GM06990 (cell line): ENCODE data around the gene LCP2.

Experiments used
- DNase-seq: peaks from one replicate; pipeline ENCODE4 v3.0.0-alpha.2; 2011; ENCODE audit not compliant: insufficient read length; ENCODE audit errors: extremely low read depth
- H3K27me3 ChIP-seq: replicated peaks from 2 replicates; pipeline ENCODE4 v1.6.0; 2011; ENCODE audit warnings: low read length; ENCODE audit not compliant: control insufficient read depth, insufficient read depth
- H3K36me3 ChIP-seq: 2 replicates; pipeline ENCODE4 v1.5.1; 2011; ENCODE audit warnings: low read length; ENCODE audit not compliant: control insufficient read depth, insufficient read depth
- H3K4me3 ChIP-seq: replicated peaks from 2 replicates; pipeline ENCODE4 v1.5.1; 2011; ENCODE audit warnings: low read depth, mild to moderate bottlenecking, control low read depth, low read length
- TF ChIP-seq, protein P1 (sequence below): IDR thresholded peaks from 2 replicates; pipeline ENCODE4 v1.5.1; 2011; ENCODE audit warnings: low read length, control low read depth, mild to moderate bottlenecking, inconsistent platforms; ENCODE audit not compliant: insufficient read depth, poor library complexity, severe bottlenecking

Gene LCP2

GRCh38 chr5:170327829-170328228 lies 30.3 kb upstream of the LCP2 start:
- H3K27me3 ChIP-seq = no peaks in the 10 kb centered on the region
- no peaks in the 10 kb centered on the region for H3K36me3 ChIP-seq
- H3K4me3 ChIP-seq = no peak overlapping the region
- TF ChIP-seq, protein P1, sequence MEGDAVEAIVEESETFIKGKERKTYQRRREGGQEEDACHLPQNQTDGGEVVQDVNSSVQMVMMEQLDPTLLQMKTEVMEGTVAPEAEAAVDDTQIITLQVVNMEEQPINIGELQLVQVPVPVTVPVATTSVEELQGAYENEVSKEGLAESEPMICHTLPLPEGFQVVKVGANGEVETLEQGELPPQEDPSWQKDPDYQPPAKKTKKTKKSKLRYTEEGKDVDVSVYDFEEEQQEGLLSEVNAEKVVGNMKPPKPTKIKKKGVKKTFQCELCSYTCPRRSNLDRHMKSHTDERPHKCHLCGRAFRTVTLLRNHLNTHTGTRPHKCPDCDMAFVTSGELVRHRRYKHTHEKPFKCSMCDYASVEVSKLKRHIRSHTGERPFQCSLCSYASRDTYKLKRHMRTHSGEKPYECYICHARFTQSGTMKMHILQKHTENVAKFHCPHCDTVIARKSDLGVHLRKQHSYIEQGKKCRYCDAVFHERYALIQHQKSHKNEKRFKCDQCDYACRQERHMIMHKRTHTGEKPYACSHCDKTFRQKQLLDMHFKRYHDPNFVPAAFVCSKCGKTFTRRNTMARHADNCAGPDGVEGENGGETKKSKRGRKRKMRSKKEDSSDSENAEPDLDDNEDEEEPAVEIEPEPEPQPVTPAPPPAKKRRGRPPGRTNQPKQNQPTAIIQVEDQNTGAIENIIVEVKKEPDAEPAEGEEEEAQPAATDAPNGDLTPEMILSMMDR = no peak
- DNase-seq = no peak

DNA sequence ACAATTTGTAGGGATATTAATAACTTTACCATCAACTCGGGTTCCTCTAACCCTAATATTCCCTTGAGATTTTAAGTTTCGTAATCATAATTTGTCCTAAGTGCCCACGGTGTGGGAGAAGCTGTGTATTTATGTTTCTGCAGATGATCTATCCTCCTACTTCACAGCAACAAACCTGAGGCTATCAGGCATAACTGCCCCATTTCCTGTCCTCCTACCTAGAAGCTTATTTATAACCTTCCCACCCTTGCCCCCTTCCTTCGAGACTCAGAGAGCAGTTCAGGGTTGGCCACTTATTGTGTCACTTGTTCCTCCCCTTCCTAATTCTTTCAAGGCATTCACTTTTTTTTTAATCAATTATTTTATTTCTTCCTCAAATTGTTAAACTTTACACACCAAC lies 29.6 kb upstream of the LCP2 start:
- Histone ChIP-seq H3K4me3 (no peak overlapping the region), H3K36me3 (no peaks in the 10 kb centered on the region), H3K27me3 (no peaks in the 10 kb centered on the region)
- TF ChIP-seq, protein P1 = no peak
- no peak for DNase-seq

DNA sequence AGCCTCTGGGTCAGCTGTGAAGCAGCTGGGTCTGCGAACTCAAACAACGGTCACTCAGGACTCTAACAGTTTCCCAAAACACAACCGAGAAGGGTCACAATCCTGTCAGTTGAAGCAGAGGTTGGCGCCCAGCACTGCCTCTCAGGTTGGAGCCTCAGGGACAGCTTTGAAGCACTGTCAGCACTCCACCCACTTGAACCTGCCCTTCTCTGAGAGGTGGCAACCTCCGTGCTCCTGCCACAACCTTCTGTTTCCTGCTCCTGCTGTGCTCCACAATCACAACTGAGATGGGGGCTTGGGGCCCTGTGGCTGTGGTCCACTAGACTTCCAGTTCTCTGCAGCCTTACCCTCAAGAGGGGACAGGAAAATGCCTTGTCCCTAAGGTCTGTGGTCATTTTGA lies 21.7 kb upstream of the LCP2 start:
- Histone ChIP-seq H3K4me3 (no peak overlapping the region), H3K36me3 (no peaks in the 10 kb centered on the region), H3K27me3 (peaks cover 2% of the 10 kb centered on the region)
- TF ChIP-seq, protein P1 = no peak
- no peak for DNase-seq

- Histone ChIP-seq H3K36me3 (no peaks in the 10 kb centered on the region), H3K4me3 (no peak overlapping the region), H3K27me3 (peaks cover 2% of the 10 kb centered on the region)
- DNase-seq = no peak
- TF ChIP-seq, protein P1 = no peak
These were observed 19.9 kb upstream of the LCP2 start for GRCh38 chr5:170317499-170317898.

- TF ChIP-seq, protein P1 = no peak
- H3K27me3 ChIP-seq = peaks cover 2% of the 10 kb centered on the region
- no peak overlapping the region for H3K4me3 ChIP-seq
- H3K36me3 ChIP-seq = no peaks in the 10 kb centered on the region
- DNase-seq = no peak
These were observed 19.4 kb upstream of the LCP2 start for GRCh38 chr5:170316937-170317336.

DNA sequence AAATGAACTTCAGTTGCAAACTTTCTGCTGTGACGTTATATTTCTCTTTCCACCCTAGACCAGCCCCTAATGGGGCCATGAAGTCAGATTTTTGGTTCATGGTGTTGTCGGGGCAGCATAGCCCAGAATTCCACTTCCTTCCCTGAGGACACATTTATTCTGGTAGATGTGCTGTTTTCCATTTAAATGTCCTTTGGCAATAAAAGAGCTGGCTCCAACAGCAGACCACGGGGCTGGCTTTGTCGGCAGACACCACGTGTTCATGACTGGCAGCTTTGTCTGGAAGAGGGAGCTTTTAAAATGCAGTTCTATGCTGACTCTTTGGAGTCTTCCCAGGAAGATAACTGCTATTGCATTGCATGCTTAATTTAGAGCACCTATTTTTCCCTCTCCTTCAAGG lies 17.6 kb upstream of the LCP2 start:
- DNase-seq = no peak
- Histone ChIP-seq H3K36me3 (no peaks in the 10 kb centered on the region), H3K4me3 (no peak overlapping the region), H3K27me3 (peaks cover 2% of the 10 kb centered on the region)
- TF ChIP-seq, protein P1 = no peak
